HG03196 (cell line): ENCODE data around the gene TRPM1.
"Not testable (repeated sequence)": the region's sequence is repeated elsewhere in the genome, so short reads cannot be mapped to it uniquely, and the experiment has no call there.

Experiments
- ATAC-seq: cut with Tn5 transposase; IDR thresholded peaks from one replicate; pipeline ENCODE4 v1.9.1; 2021; ENCODE audit not compliant: unreplicated experiment

TRPM1 gene

GRCh38 chr15:31125061-31125460, 23.5 kb upstream of the TRPM1 start:
- no peak for ATAC-seq

- ATAC-seq: no peak
These were observed 15.0 kb upstream of the TRPM1 start for GRCh38 chr15:31116423-31117030.

GRCh38 chr15:31111091-31111647, 9.6 kb upstream of the TRPM1 start:
- ATAC-seq: no peak

GRCh38 chr15:31108836-31109235, 7.3 kb upstream of the TRPM1 start:
- no peak for ATAC-seq

GRCh38 chr15:31106495-31107300, 5.2 kb upstream of the TRPM1 start:
- ATAC-seq: no peak

- ATAC-seq: no peak
These were observed 2.5 kb upstream of the TRPM1 start for GRCh38 chr15:31104003-31104402.

- no peak for ATAC-seq
These were observed 1.1 kb upstream of the TRPM1 start for GRCh38 chr15:31102374-31103342.

- no peak for ATAC-seq
These were observed 455 bp upstream of the TRPM1 start for GRCh38 chr15:31102039-31102321.

- ATAC-seq: no peak
These were observed 787 bp downstream of the TRPM1 start for GRCh38 chr15:31100738-31101137.

GRCh38 chr15:31098953-31099740, 2.4 kb downstream of the TRPM1 start:
- ATAC-seq: no peak

- no peak for ATAC-seq
These were observed 3.0 kb downstream of the TRPM1 start for GRCh38 chr15:31098491-31098917.

- ATAC-seq: no peak
These were observed 5.0 kb downstream of the TRPM1 start for GRCh38 chr15:31096563-31096962.

GRCh38 chr15:31091481-31091880, 10.0 kb downstream of the TRPM1 start:
- ATAC-seq: no peak

GRCh38 chr15:31090766-31091165, 10.8 kb downstream of the TRPM1 start:
- ATAC-seq: no peak

- ATAC-seq: no peak
These were observed 12.0 kb downstream of the TRPM1 start for GRCh38 chr15:31089368-31090047.

GRCh38 chr15:31088672-31089367, 12.7 kb downstream of the TRPM1 start:
- ATAC-seq: no peak

GRCh38 chr15:31088041-31088440, 13.5 kb downstream of the TRPM1 start:
- not testable (repeated sequence) for ATAC-seq

GRCh38 chr15:31086344-31086743, 15.2 kb downstream of the TRPM1 start:
- ATAC-seq: no peak

GRCh38 chr15:31085359-31085758, 16.2 kb downstream of the TRPM1 start:
- ATAC-seq: no peak
